Cardiac muscle cell (in vitro differentiated cells and primary cell): Measurements from ENCODE around the gene TMEM163. TPM values are rescaled to one million over a fixed set of nuclear protein-coding genes. Genes with fewer than 3 reads are reported as not detected.

Source experiments
- DNase-seq, 2 donors: peaks; one replicate each; pipeline versions ENCODE4 v3.0.0 to v3.0.0-alpha.2; 2010 to 2017; ENCODE audit warnings: low read depth in 1 of 2, low spot score in 1 of 2
- H3K27ac ChIP-seq: fragments of 200-600 bp; sonication (generic); 2 replicates; pipeline ENCODE4 v1.5.1; 2016
- H3K27me3 ChIP-seq: fragments of 200-600 bp; sonication (generic); 2 replicates; pipeline ENCODE4 v1.6.0; 2016; ENCODE audit warnings: control low read depth
- H3K36me3 ChIP-seq: fragments of 200-600 bp; sonication (generic); 2 replicates; pipeline ENCODE4 v1.5.1; 2016; ENCODE audit warnings: control low read depth
- H3K4me1 ChIP-seq: fragments of 200-600 bp; sonication (generic); 2 replicates; pipeline ENCODE4 v1.8.1; 2017; ENCODE audit warnings: low read depth, mild to moderate bottlenecking, mixed run types
- H3K4me3 ChIP-seq: fragments of 200-600 bp; sonication (generic); 2 replicates; pipeline ENCODE4 v1.5.1; 2016; ENCODE audit warnings: mild to moderate bottlenecking
- H3K9me3 ChIP-seq: fragments of 200-600 bp; sonication (generic); 2 replicates; pipeline ENCODE4 v1.5.1; 2017; ENCODE audit warnings: low read depth, mild to moderate bottlenecking, control low read depth
- CTCF ChIP-seq: IDR thresholded peaks from 2 replicates; pipeline ENCODE4 v1.5.1; 2012; ENCODE audit warnings: low read depth, mild to moderate bottlenecking, low read length
- polyA plus RNA-seq: library from polyadenylated mRNA; unstranded; fragments of >200 nt; fragmentation: Nextera tagmentation; extraction: Ambion mirVana; gene quantifications from 2 replicates; pipeline ENCODE4 v1.2.1, GENCODE V29; 2016
- total RNA-seq: library from RNA; depleted of rRNA; stranded (reverse); fragments of >200 nt; gene quantifications from 2 replicates; pipeline ENCODE4 v1.2.3, GENCODE V29; 2016

The TMEM163 gene
- total and polyA plus RNA-seq, 2 experiments from 2014 or later, result 45.8 to 58.1 TPM

GRCh38 chr2:134411279-134411827 is 307.4 kb downstream of the TMEM163 start:
- Histone ChIP-seq H3K27ac (peak overlapping the region; percentile 61), H3K27me3 (no peaks in the 10 kb centered on the region), H3K36me3 (no peaks in the 10 kb centered on the region), H3K4me1 (peaks cover 14% of the 10 kb centered on the region), H3K9me3 (no peaks in the 10 kb centered on the region), H3K4me3 (no peak overlapping the region)
- peak in 1 of 2 donors; percentile 5 for DNase-seq
- no peak for TF ChIP-seq CTCF

GRCh38 chr2:134410831-134411231 is 308.0 kb downstream of the TMEM163 start:
- no peak for TF ChIP-seq CTCF
- Histone ChIP-seq H3K4me1 (peaks cover 14% of the 10 kb centered on the region), H3K36me3 (no peaks in the 10 kb centered on the region), H3K9me3 (no peaks in the 10 kb centered on the region), H3K27me3 (no peaks in the 10 kb centered on the region), H3K27ac (peak overlapping the region; percentile 61), H3K4me3 (no peak overlapping the region)
- DNase-seq, result peak in 1 of 2 donors; percentile 33

- DNase-seq, result no peak
- Histone ChIP-seq H3K4me1 (peaks cover 14% of the 10 kb centered on the region), H3K27me3 (no peaks in the 10 kb centered on the region), H3K9me3 (no peaks in the 10 kb centered on the region), H3K27ac (no peak overlapping the region), H3K36me3 (no peaks in the 10 kb centered on the region), H3K4me3 (no peak overlapping the region)
- TF ChIP-seq CTCF, result no peak
Measured at GRCh38 chr2:134410006-134410405, 308.8 kb downstream of the TMEM163 start.

- Histone ChIP-seq H3K4me1 (peaks cover 14% of the 10 kb centered on the region), H3K27me3 (no peaks in the 10 kb centered on the region), H3K36me3 (no peaks in the 10 kb centered on the region), H3K4me3 (no peak overlapping the region), H3K9me3 (no peaks in the 10 kb centered on the region), H3K27ac (no peak overlapping the region)
- DNase-seq, result no peak
- TF ChIP-seq CTCF, result no peak
Measured at GRCh38 chr2:134408791-134409190, 310.0 kb downstream of the TMEM163 start.

- Histone ChIP-seq H3K27me3 (no peaks in the 10 kb centered on the region), H3K27ac (no peak overlapping the region), H3K4me3 (no peak overlapping the region), H3K4me1 (peaks cover 14% of the 10 kb centered on the region), H3K36me3 (no peaks in the 10 kb centered on the region), H3K9me3 (no peaks in the 10 kb centered on the region)
- DNase-seq, result no peak
- TF ChIP-seq CTCF, result no peak
Measured at GRCh38 chr2:134408386-134408785, 310.4 kb downstream of the TMEM163 start.
